ENCODE data around the gene CHID1. TPM values are rescaled to one million over a fixed set of nuclear protein-coding genes. Genes with fewer than 3 reads are reported as not detected.

The CHID1 gene
- polyA plus RNA-seq, 1 experiment: 95.5 TPM

DNA sequence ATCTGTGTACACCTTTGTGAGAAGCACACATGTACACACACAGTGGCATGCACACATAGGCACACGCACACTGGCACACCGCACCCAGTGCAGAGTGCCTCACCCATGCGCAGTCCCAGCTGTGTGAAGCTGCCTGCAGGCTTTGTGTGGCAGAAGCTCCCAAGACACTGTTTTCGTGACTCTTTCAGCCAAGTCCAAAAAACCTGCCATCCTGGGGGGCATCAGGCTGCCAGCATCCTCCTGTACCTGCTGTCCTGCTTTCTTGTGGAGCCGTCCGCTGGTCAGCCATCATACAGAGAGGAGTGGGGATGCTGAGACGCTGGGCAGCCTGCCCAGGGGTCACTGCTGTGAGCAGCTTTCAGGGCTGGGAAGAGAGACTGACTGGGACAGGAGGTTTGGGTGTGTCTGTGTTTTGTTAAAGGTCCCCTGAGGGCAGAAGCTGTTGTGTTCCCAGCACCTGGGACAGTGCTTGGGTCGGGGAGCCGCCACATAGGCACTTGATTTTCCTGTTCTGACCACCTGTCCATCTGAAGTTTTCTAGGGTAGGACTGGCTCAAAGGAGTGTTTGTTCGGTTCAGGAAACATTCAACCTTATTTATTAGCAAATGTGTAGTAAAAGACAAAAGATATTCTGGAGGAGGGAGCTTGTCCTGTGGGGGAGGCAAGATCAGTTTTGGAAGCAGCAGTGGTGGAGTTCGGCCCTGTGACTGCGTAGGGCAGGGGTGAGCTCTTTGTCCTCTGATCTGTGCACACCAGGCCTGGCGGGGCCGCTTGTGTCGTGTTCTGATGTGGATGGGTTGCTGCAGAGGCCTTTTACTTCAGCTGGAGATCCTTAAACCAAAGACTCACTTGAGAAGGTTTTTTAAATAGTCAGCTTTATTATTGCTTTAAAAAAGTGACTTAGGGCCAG lies 44.8 kb upstream of the CHID1 start:
- TF ChIP-seq, protein P1, sequence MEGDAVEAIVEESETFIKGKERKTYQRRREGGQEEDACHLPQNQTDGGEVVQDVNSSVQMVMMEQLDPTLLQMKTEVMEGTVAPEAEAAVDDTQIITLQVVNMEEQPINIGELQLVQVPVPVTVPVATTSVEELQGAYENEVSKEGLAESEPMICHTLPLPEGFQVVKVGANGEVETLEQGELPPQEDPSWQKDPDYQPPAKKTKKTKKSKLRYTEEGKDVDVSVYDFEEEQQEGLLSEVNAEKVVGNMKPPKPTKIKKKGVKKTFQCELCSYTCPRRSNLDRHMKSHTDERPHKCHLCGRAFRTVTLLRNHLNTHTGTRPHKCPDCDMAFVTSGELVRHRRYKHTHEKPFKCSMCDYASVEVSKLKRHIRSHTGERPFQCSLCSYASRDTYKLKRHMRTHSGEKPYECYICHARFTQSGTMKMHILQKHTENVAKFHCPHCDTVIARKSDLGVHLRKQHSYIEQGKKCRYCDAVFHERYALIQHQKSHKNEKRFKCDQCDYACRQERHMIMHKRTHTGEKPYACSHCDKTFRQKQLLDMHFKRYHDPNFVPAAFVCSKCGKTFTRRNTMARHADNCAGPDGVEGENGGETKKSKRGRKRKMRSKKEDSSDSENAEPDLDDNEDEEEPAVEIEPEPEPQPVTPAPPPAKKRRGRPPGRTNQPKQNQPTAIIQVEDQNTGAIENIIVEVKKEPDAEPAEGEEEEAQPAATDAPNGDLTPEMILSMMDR (IDR thresholded peaks at IDR 0.05; ENCODE audit: low read depth, low read length): no peak
- POLR2A ChIA-PET: no interaction called here
- Histone ChIP-seq H3K9me3 (ENCODE audit: control insufficient read depth, insufficient read depth, low read length) (no peaks in the 10 kb centered on the region), H3K4me3 (ENCODE audit: low read depth, low read length) (no peak overlapping the region), H3K27me3 (ENCODE audit: control insufficient read depth, insufficient read depth, low read length) (no peaks in the 10 kb centered on the region), H3K27ac (ENCODE audit: low read depth, low read length) (no peak overlapping the region)
- CTCF ChIA-PET: interaction anchor here (0.7 kb wide), 1 partner anchor 19 kb away, joined by 4 read pairs; no protein-coding TSS in a partner anchor
- DNase-seq (ENCODE audit: low read depth, low spot score): no peak

GRCh38 chr11:954392-955153 lies 44.0 kb upstream of the CHID1 start:
- DNase-seq (ENCODE audit: low read depth, low spot score): no peak
- TF ChIP-seq, protein P1 (IDR thresholded peaks at IDR 0.05; ENCODE audit: low read depth, low read length): no peak
- peaks cover under 1% of the 10 kb centered on the region; the same call in 1 of the 2 replicates for H3K9me3 ChIP-seq (ENCODE audit: control insufficient read depth, insufficient read depth, low read length)
- no peaks in the 10 kb centered on the region for H3K27me3 ChIP-seq (ENCODE audit: control insufficient read depth, insufficient read depth, low read length)
- no peak overlapping the region for H3K27ac ChIP-seq (ENCODE audit: low read depth, low read length)
- ChIA-PET POLR2A (no interaction called here), CTCF (interaction anchor here (0.7 kb wide), 1 partner anchor 20 kb away, joined by 4 read pairs; no protein-coding TSS in a partner anchor)
- no peak overlapping the region for H3K4me3 ChIP-seq (ENCODE audit: low read depth, low read length)

GRCh38 chr11:953512-953911 lies 42.9 kb upstream of the CHID1 start:
- Histone ChIP-seq H3K4me3 (ENCODE audit: low read depth, low read length) (no peak overlapping the region), H3K27ac (ENCODE audit: low read depth, low read length) (no peak overlapping the region), H3K27me3 (ENCODE audit: control insufficient read depth, insufficient read depth, low read length) (no peaks in the 10 kb centered on the region), H3K9me3 (ENCODE audit: control insufficient read depth, insufficient read depth, low read length) (peaks cover 10% of the 10 kb centered on the region)
- DNase-seq (ENCODE audit: low read depth, low spot score): no peak
- ChIA-PET CTCF (no interaction called here), POLR2A (no interaction called here)
- TF ChIP-seq, protein P1 (IDR thresholded peaks at IDR 0.05; ENCODE audit: low read depth, low read length): no peak

GRCh38 chr11:952406-953385 lies 42.1 kb upstream of the CHID1 start:
- POLR2A ChIA-PET: no interaction called here

More at GRCh38 chr11:952406-953385, 42.1 kb upstream of the CHID1 start:
- peaks cover 10% of the 10 kb centered on the region for H3K9me3 ChIP-seq (ENCODE audit: control insufficient read depth, insufficient read depth, low read length)
- no peak overlapping the region for H3K4me3 ChIP-seq (ENCODE audit: low read depth, low read length)
- CTCF ChIA-PET: no interaction called here
- DNase-seq (ENCODE audit: low read depth, low spot score): no peak
- no peaks in the 10 kb centered on the region for H3K27me3 ChIP-seq (ENCODE audit: control insufficient read depth, insufficient read depth, low read length)
- TF ChIP-seq, protein P1 (IDR thresholded peaks at IDR 0.05; ENCODE audit: low read depth, low read length): no peak
- no peak overlapping the region for H3K27ac ChIP-seq (ENCODE audit: low read depth, low read length)
